ENCODE data around the gene GGN. TPM values are rescaled to one million over a fixed set of nuclear protein-coding genes. Genes with fewer than 3 reads are reported as not detected.
"Not testable (repeated sequence)": the region's sequence is repeated elsewhere in the genome, so short reads cannot be mapped to it uniquely, and the experiment has no call there.

The GGN gene
- total RNA-seq, 1 donor from 2014 or later = 0.82 TPM

GRCh38 chr19:38370299-38370698 is 17.5 kb downstream of the GGN start:
- FAIRE-seq (no peak), DNase-seq (ENCODE audit: low spot score in 2 of 2) (no peak)

- no peak for FAIRE-seq
- no peak for DNase-seq (ENCODE audit: low spot score in 2 of 2)
Measured at GRCh38 chr19:38369584-38369983, 18.2 kb downstream of the GGN start.

DNA sequence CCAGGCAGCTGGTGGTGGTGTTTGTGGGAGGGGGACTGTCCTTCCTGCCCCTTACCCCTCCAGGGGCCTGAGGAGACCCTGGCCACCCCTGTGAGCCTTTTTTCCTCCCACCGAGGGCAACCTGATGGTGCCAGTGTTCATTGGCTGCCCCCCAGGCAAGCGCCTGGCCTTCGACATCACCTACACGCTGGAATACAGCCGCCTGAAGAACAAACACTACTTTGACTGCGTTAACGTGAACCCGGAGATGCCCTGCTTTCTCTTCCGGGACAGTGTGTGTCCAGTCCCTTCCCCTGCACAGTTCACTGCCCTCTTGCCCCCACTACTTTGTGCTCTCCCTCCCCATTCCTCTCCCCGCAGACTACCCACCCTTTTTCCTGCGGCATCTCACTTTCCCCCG is 20.8 kb downstream of the GGN start:
- FAIRE-seq (no peak), DNase-seq (ENCODE audit: low spot score in 2 of 2) (no peak)

GRCh38 chr19:38362946-38363688 is 24.7 kb downstream of the GGN start:
- not testable (repeated sequence) for DNase-seq (ENCODE audit: low spot score in 2 of 2); FAIRE-seq

- FAIRE-seq (no peak), DNase-seq (ENCODE audit: low spot score in 2 of 2) (peak in 1 of 2 donors; percentile 60)
Measured at GRCh38 chr19:38362076-38362945, 25.5 kb downstream of the GGN start.

GRCh38 chr19:38361633-38362075 is 26.2 kb downstream of the GGN start:
- no peak for FAIRE-seq

GRCh38 chr19:38360839-38361631 is 26.8 kb downstream of the GGN start:
- FAIRE-seq (no peak), DNase-seq (ENCODE audit: low spot score in 2 of 2) (no peak)

More at GRCh38 chr19:38361633-38362075, 26.2 kb downstream of the GGN start:
- DNase-seq (ENCODE audit: low spot score in 2 of 2) = peak; percentile 66 to 81

GRCh38 chr19:38360351-38360750 is 27.5 kb downstream of the GGN start:
- DNase-seq (ENCODE audit: low spot score in 2 of 2) (no peak), FAIRE-seq (no peak)

- no peak for FAIRE-seq
- DNase-seq (ENCODE audit: low spot score in 2 of 2) = no peak
Measured at GRCh38 chr19:38359242-38360021, 28.4 kb downstream of the GGN start.

DNA sequence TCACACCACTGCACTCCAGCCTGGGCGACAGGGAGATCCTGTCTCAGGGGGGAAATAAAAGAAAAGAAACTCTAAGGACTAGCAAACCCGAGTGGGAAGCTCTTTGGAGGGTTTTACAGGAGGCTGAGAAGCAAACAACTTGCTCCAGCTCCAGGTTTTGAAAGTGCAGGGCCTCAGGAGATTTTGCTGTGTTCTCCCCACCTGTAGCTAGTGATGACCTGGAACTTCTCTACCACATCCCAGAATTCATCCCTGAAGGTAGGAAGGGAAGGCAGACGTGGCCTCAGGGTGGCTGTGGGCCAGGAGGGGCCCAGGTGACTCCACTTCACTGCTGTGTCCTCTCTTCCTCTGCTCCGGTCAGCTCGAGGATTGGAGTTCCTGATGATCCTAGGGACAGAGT is 29.8 kb downstream of the GGN start:
- FAIRE-seq (no peak), DNase-seq (ENCODE audit: low spot score in 2 of 2) (no peak)

DNA sequence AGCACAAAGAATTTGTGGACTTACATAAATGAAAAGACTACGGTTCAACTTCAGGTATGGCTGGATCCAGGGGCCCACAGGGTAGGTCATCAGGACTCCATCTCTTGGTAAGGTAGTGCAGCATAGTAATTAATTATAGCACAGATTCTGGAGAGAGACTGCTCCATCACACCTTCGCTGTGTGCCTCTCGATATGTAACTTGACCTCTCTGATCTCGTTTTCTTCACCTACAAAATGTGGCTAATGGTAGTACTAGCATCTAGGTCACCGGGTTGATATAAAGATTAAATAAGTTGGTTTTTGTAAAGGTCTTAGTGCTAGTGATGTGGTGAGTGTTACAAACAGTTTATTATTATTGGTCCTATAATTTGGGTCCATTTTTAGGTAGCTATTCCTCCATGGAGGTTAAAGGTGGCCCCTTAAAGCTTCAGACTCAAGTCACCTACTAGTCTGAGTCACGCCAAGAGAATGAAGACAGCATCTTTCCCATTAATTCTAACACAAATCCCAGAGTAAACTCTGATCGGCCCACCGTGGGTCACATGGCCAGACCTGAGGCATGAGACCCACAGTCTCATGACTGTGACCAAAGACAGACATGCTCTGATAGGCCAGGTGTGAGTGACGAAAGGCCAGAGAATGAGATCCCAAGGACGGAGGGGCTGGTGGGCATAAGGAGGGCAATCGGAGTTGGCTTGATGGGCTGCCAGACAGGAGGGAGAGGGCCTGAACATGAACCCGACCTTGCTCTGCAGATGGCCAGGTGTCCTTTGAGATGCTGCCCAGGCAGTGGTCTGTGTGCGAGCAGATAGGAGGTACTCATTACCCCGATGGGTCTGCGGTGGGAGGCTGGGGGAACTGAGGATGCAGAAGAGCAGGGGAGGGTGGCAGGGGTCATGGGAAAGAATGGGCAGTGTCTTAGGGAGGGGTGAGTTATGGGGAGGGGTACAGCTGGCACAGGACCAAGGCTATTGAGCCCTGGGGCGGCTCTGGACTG is 31.8 kb downstream of the GGN start:
- DNase-seq (ENCODE audit: low spot score in 2 of 2) = no peak
- FAIRE-seq = no peak

GRCh38 chr19:38352611-38353010 is 35.2 kb downstream of the GGN start:
- FAIRE-seq (no peak), DNase-seq (ENCODE audit: low spot score in 2 of 2) (no peak)

GRCh38 chr19:38351865-38352395 is 35.9 kb downstream of the GGN start:
- FAIRE-seq = no peak
- no peak for DNase-seq (ENCODE audit: low spot score in 2 of 2)

- no peak for FAIRE-seq
- no peak for DNase-seq (ENCODE audit: low spot score in 2 of 2)
Measured at GRCh38 chr19:38350883-38351282, 37.0 kb downstream of the GGN start.

DNA sequence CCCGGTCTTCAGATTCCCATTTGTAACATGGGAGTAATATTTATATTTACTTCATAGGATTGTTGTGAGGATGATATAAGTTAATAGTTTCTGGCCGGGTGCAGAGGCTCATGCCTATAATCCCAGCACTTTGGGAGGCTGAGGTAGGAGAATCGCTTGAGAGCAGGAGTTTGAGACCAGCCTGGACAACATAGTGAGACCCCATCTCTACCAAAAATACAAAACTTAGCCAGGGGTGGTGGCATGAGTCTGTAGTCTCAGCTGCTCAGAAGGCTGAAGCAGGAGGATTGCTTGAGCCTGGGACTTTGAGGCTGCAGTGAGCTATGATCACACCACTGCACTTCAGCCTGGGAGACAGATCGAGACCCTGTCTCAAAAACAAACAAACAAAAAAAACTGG is 41.0 kb downstream of the GGN start:
- DNase-seq (ENCODE audit: low spot score in 2 of 2) (no peak), FAIRE-seq (no peak)

DNA sequence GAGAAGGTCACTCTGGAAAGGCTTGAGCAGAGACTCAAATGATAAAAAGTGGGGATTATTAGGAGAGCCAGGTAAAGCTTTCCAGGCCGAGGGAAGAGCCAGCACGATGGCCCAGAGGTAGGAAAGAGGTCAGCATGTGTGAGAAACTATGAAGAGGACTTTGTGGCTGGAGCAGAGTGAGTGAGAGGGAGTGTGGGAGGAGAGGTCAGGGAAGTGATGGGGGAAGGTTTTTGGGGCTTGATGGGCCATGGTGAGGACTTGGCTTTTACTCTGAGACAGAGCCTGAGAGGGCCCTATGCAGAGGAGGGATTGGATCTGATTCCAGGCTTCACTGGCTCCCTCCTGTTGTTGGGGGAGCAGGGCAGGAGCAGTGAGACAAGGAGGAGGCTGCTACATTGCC is 46.9 kb downstream of the GGN start:
- FAIRE-seq (no peak), DNase-seq (ENCODE audit: low spot score in 2 of 2) (no peak)

DNA sequence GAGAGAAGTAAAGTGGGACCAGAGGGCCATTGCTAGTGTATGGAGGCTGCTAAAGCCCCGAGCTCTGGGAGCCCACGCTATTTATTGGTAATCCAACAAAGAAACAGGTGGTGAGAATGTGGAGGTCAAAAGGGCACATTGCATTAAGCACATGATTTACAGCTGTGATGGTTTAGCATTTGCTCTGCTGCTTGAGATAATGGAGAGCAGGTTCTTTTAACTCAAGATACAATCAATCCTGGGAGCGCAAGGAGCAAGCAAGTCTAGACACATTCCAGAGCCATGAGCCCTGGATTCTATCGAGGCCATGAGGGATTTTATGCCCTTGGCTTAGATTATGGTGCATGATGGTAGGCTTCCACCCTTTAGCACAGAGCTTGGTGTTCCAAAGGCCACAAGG is 48.8 kb downstream of the GGN start:
- not testable (repeated sequence) for DNase-seq (ENCODE audit: low spot score in 2 of 2)

GRCh38 chr19:38337360-38337653 is 50.5 kb downstream of the GGN start:
- DNase-seq (ENCODE audit: low spot score in 2 of 2) (no peak), FAIRE-seq (no peak)

More for the DNA sequence above, 48.8 kb downstream of the GGN start:
- not testable (repeated sequence) for FAIRE-seq
